GM23338 (cell line): Measurements from ENCODE around the gene DRD2.

Source experiments
- CTCF ChIP-seq, 2 experiments: fragments of 200-600 bp in 1 of 2; sonication (generic) in 1 of 2; conservative IDR thresholded peaks; 2 replicates each; pipeline versions ENCODE4 v1.5.1 to v1.6.1; 2016 to 2017; ENCODE audit warnings: antibody characterized with exemption in 2 of 2, low read depth in 2 of 2, mild to moderate bottlenecking in 2 of 2, moderate library complexity in 1 of 2
- EZH2 ChIP-seq: fragments of 200-600 bp; sonication (generic); IDR thresholded peaks from one replicate; pipeline ENCODE4 v1.8.0; 2017; ENCODE audit warnings: antibody characterized with exemption, mild to moderate bottlenecking, low read depth; ENCODE audit not compliant: unreplicated experiment
- POLR2AphosphoS5 ChIP-seq: IDR thresholded peaks from 2 replicates; pipeline ENCODE4 v1.6.1; 2016; ENCODE audit warnings: antibody characterized with exemption, low read depth
- ZNF462 ChIP-seq: fragments of 250-450 bp; sonication (Bioruptor Pico); IDR thresholded peaks from 2 replicates; pipeline ENCODE4 v1.5.0; 2020; ENCODE audit warnings: mild to moderate bottlenecking, moderate library complexity

GRCh38 chr11:113465786-113466185 is 9.4 kb downstream of the DRD2 start:
- TF ChIP-seq CTCF (conservative IDR thresholded peaks at IDR 0.05; ENCODE audit: low read depth in 2 of 2) (no peak), EZH2 (no peak), ZNF462 (no peak), POLR2AphosphoS5 (no peak)
